H1 (cell line): ENCODE measurements around the gene FBXL17. TPM values are rescaled to one million over a fixed set of nuclear protein-coding genes. Genes with fewer than 3 reads are reported as not detected.

Source experiments
- ATF3 ChIP-seq: IDR thresholded peaks from 2 replicates; pipeline ENCODE4 v1.6.1; 2011; ENCODE audit warnings: low read depth, mild to moderate bottlenecking, low read length; ENCODE audit not compliant: insufficient read depth
- CTBP2 ChIP-seq: IDR thresholded peaks from 2 replicates; pipeline ENCODE4 v1.7.0; 2011; ENCODE audit warnings: borderline replicate concordance, mild to moderate bottlenecking, moderate library complexity, mixed read lengths, low read length; ENCODE audit not compliant: insufficient read depth, insufficient read length
- CTCF ChIP-seq, 3 experiments: IDR thresholded peaks; 1 replicate in 2 of 3; 2 replicates in 1 of 3; pipeline versions ENCODE4 v1.5.1 to v1.6.1; 2011; ENCODE audit warnings: low read length in 3 of 3, mild to moderate bottlenecking in 3 of 3, inconsistent platforms in 2 of 3, low read depth in 1 of 3, moderate library complexity in 1 of 3; ENCODE audit not compliant: insufficient read depth in 1 of 3; ENCODE audit errors: control extremely low read depth in 1 of 3
- MAX ChIP-seq: IDR thresholded peaks from 2 replicates; pipeline ENCODE4 v1.6.1; 2012; ENCODE audit warnings: inconsistent platforms
- RXRA ChIP-seq: IDR thresholded peaks from 2 replicates; pipeline ENCODE4 v1.6.1; 2011; ENCODE audit warnings: low read depth, mild to moderate bottlenecking, low read length, moderate library complexity; ENCODE audit not compliant: insufficient read depth
- SP2 ChIP-seq: IDR thresholded peaks from 2 replicates; pipeline ENCODE4 v1.6.1; 2012; ENCODE audit warnings: mild to moderate bottlenecking, low read length, inconsistent platforms
- TAF1 ChIP-seq: IDR thresholded peaks from 2 replicates; pipeline ENCODE4 v1.6.1; 2011; ENCODE audit warnings: mild to moderate bottlenecking, low read depth, low read length
- polyA plus RNA-seq, 7 experiments: library from polyadenylated mRNA; depleted of rRNA in 3 of 7; stranded (reverse) in 5 of 7; unstranded in 2 of 7; fragments of >200 nt in 5 of 7; fragments of 200-250 nt in 2 of 7; gene quantifications; 1 replicate in 5 of 7; 2 replicates in 1 of 7; 4 replicates in 1 of 7; pipeline versions ENCODE4 v1.2.1 to v1.2.3, GENCODE V29; 2011 to 2013; ENCODE audit warnings: missing spikeins in 2 of 7, mixed read lengths in 2 of 7
- total RNA-seq: library from RNA; stranded (reverse); fragmentation: NEBNext Ultra II Directional; extraction: Animal tissue kit (Norgen Biotek cat#: 25700); gene quantifications from 2 replicates; pipeline ENCODE4 v1.2.1, GENCODE V29; 2021

Gene FBXL17
- total and polyA plus RNA-seq, 2 of the 8 experiments (the other 6 are each of a cell fraction or from before 2014, with no cell fraction given): 0.35 to 4.3 TPM

GRCh38 chr5:107935645-107936044, 446.3 kb downstream of the FBXL17 start (continued):
- TF ChIP-seq CTCF (IDR thresholded peaks at IDR 0.05; ENCODE audit: control extremely low read depth in 1 of 3, insufficient read depth in 1 of 3, low read depth in 1 of 3, low read length in 3 of 3): no peak
- TF ChIP-seq TAF1: no peak
- no peak for TF ChIP-seq ATF3
- TF ChIP-seq RXRA: no peak
- no peak for TF ChIP-seq SP2
- no peak for TF ChIP-seq CTBP2
- no peak for TF ChIP-seq MAX
